B cell (primary cell): ENCODE data around the gene AK9.

ENCODE experiments used
- EZH2 ChIP-seq: IDR thresholded peaks from 2 replicates; pipeline ENCODE4 v1.6.1; 2012; ENCODE audit warnings: borderline replicate concordance, low read depth, mild to moderate bottlenecking, moderate library complexity, low read length; ENCODE audit not compliant: insufficient read depth, poor library complexity, severe bottlenecking
- TF ChIP-seq, protein P1 (sequence below): fragments of 200-600 bp; IDR thresholded peaks from one replicate; pipeline ENCODE4 v1.8.0; 2022; ENCODE audit warnings: antibody characterized with exemption, mild to moderate bottlenecking

DNA sequence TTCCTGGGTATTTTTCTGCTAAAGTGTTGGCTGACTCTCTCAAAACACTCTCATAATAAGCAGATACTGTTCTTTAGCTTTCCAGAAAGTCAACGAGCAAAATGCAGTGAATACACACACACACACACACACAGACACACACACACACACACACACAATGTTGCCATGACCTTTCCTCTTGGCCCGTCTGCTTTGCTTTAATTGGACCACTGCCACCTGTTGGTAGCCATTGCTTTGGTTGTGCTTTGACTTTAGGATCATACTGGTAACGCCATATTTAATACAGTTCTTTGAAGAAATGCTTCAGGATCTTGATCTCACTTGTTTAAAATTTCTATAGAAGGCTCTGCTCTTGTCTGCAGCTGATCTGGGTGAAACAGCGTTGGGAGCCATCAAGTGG is 4.5 kb upstream of the AK9 start:
- TF ChIP-seq, protein P1, sequence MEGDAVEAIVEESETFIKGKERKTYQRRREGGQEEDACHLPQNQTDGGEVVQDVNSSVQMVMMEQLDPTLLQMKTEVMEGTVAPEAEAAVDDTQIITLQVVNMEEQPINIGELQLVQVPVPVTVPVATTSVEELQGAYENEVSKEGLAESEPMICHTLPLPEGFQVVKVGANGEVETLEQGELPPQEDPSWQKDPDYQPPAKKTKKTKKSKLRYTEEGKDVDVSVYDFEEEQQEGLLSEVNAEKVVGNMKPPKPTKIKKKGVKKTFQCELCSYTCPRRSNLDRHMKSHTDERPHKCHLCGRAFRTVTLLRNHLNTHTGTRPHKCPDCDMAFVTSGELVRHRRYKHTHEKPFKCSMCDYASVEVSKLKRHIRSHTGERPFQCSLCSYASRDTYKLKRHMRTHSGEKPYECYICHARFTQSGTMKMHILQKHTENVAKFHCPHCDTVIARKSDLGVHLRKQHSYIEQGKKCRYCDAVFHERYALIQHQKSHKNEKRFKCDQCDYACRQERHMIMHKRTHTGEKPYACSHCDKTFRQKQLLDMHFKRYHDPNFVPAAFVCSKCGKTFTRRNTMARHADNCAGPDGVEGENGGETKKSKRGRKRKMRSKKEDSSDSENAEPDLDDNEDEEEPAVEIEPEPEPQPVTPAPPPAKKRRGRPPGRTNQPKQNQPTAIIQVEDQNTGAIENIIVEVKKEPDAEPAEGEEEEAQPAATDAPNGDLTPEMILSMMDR: no peak
- TF ChIP-seq EZH2: no peak
